HG03095 (cell line): ENCODE results near the gene ALK.

Source experiments
- ATAC-seq: cut with Tn5 transposase; IDR thresholded peaks from one replicate; pipeline ENCODE4 v1.9.1; 2021; ENCODE audit warnings: moderate library complexity; ENCODE audit not compliant: unreplicated experiment

ALK gene

DNA sequence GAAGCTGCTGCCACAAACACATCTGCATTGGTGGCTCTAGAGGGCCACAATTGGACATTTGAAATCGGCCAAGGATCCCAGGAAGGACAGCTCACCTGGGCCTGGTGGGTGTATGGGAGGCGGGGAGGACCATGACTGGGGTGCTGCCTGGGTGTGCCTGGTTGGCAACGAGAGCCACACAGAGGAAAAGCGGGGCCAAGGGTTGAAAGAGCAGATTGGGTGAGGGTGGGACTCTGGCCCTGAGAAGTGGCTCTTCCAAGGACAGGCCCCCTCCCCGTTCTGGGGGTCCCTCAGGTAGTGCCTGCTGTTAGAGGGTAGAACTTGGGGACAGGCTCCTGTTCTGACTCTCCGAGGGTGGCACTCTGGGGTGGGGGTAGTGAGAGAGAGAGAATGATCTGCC lies 703.3 kb downstream of the ALK start:
- no peak for ATAC-seq

DNA sequence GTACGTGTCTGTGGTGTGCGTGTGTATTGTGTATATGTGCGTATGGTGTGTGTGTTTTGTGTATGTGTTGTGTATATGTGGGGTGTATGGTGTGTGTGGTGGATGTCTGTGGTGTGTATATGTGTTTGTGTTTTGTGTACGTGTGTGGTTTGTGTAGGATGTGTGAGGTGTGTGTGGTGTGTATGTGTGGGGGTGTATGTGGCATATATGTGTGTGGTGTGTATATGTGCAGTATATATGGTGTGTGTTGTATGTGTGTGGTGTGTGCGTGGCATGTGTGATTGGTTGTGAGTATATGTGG lies 704.8 kb downstream of the ALK start:
- ATAC-seq, result no peak

DNA sequence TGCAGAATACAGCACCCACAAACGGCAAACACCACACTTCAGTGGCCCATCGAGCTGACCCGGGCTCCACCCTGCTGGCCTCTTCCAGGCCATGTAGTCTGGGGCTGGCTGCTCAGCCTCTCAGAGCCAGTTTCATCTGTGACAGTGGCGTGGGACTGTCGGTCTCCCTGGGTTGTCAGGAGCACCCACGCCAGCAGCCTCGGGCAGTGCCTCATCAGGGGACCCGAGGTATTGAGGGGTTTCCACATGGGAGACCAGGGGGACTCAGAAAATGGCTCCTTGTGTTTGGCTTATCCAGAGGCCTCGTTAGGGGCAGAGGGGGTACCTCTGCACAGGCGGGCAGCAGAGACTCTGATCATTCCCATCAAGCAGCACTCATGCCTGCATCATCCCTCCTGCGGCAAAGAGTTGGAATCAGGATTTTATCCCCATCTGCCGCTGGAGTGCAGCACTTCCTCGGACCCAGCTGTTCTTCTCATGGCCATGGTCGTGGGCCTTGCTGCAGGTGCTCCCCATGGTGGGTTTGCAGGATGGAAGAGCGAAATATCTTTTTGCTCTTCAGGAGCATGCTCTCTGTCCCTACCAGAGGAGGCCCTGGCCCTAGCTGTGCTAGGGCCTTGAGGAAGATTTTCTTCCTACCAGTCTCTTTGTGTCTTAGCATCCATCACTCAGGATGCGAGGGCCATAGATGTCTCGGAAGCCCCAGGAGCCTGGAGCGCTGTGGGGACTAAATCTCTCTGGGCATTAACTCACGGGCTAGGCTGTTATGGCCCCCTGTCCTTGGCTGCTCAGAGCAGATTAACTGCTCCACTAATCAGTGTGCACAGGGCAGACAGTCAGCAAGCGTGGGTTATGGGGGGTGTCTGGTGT lies 705.4 kb downstream of the ALK start:
- no peak for ATAC-seq

DNA sequence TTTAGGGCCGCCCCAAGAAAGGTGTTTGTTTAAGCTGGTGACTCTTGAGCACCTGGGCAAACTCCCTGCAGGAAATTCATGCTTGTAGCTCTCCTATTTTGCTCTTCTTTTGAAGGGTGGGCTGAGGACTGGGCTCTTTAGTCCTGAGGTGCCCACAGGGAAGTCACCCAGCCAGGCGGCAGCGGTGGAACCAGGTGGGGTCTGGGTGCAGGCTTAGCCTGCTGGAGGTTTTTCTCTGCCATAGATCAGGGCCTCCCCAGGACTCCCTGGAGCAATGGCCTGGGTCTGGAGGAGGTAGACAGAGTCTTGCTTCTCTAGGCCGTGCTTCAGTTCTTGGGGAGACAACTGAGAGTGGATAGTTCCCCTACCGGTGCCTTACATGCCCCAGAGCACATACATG lies 706.3 kb downstream of the ALK start:
- ATAC-seq, result no peak

DNA sequence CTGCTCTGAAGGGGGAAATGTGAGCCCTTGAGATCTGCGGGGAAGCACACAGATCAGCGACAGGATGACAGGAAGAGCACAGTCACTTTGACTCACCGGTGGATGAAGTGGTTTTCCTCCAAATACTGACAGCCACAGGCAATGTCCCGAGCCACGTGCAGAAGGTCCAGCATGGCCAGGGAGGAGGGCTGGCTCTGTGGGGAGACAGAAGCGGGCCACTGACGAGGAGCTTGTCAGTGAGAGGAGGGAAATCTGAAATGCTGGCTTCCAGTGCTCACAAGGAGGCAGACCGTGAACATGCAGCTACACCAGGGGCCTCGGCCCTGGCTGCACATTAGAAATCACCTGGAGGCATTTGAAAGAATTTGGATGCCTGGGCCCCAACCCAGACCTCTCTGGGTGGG lies 707.5 kb downstream of the ALK start:
- ATAC-seq, result no peak

DNA sequence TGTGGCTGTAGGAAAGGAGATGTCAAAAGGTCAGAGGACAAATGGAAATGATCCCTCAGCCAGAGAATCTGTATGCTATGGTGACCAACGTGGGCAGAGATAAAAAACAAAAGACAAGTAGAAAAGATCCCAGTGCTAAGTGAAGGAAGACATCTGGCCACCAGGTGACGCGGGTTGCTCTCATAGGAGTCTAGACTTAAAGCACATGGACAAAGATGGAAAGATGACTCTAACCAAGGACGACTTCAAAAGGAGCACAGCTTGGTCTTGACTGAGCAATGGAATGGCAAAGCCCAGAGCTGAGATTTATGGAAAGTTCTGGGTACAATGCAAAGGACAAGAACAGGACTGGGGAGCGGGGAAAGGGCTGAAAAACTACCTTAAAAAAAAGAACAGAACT lies 709.4 kb downstream of the ALK start:
- ATAC-seq, result no peak

DNA sequence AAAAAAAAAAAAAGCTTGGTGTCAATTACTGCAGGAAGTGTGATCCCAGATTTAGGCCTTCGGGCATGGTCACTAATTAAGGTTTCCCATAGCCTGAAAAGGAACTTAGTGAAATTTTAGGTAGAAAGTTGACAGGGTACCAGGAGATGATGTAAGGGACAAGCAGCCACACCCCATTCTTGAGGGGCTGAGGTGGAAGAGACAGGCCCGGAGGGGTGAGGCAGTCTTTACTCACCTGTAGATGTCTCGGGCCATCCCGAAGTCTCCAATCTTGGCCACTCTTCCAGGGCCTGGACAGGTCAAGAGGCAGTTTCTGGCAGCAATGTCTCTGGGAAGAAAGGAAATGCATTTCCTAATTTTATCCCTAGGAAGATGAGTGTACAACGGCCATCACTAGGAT lies 711.8 kb downstream of the ALK start:
- ATAC-seq, result no peak

DNA sequence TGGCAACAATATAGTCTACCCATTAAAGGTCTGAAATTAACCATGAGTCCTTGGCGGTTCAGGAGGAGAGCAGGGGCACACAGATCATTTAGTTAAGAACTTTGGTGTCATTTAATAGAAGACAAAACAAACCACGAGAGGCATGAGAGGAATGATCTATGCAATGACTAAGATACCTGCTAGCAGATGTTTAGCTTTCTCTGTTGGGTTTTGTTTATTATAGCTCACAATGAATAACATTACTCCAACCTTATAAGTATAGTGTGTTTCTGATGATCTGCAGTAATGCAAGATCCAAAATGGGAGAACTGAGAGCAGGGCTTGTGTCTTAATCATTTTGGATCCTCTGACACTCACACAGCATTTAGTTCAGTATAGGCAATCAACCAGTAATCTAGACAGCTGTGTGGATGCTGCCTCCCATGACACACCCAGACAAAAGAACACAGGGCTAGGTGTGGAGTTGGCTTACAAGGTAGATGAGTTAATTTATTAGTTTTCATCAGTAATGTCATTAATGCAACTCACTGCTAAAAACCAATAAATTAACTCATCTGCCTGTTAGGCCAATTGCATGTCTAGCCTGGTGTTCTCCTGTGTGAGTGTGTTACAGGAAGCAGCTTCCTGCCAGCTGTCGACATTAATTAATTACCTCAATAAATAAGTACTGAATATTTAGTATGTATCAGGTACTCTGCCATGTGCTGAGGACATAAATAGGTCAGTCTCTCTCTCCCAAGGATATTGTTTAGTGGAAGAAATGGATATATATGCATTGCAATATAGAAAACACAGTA lies 713.8 kb downstream of the ALK start:
- ATAC-seq, result no peak

DNA sequence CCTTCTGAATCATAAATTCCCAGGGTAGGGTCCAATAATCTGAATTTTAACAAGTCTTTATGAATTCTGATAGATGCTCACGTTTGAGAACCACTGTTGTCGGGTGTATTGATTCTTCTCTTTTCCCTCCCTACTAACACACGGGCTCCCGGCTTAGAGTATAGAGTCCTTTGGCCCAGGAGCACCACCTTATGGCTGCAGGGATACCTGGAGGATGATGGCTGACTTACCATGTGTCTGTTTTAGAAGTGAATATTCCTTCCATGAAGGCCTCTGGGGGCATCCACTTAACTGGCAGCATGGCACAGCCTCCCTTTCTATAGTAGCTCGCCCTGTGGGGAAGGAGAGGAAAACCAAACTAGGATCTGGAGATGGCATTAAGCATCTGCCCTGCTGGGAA lies 714.4 kb downstream of the ALK start:
- no peak for ATAC-seq

DNA sequence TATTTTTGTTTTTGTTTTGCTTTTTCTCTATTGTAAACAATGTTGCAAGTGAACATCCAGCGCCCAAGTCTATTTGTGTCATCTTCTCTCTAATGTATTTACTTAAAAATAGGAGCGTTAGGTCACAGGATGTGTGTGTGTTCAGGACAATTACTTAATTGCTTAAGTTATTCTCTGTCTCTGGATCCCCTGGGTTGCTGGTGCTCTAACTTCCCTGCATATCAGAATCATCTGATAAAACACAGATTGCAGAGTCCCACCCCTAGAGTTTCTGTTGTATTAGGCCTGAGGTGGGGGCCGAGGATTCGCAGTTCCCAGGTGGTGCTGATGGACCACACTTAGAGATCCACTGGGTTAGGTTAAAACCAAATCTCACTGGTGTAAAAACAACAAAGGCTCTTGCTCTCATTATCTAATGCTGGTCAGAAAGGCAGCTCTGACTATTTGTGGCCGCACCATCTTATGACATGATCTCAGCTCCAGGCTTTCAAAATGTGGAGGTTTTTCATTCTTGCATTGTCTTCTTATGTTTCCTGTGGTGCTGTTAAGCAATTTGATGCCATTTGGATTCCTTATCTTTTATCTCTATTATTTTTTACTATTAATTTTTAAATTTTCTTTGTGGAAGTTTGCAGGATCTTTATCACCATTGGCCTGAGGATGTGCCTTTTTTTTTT lies 718.4 kb downstream of the ALK start:
- ATAC-seq, result no peak

DNA sequence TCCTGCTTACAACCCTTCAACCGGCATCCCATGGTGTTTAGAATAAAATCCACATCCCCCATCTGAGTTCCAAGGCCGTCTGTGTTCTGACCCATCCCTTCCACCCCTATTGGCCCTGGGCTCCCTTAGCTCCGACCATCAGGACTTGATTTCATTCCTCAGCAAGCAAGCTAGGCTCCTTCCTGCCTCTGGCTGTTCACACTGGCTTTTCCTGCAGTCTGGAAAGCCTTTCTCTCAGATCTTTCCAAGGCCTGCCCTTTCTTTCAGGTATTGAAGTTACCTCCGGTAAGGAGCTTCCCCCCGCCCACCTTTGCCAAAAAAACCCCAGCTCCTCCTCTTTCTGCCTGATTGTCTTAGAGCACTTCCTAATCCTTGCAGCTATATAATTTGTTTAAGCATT lies 719.4 kb downstream of the ALK start:
- no peak for ATAC-seq

DNA sequence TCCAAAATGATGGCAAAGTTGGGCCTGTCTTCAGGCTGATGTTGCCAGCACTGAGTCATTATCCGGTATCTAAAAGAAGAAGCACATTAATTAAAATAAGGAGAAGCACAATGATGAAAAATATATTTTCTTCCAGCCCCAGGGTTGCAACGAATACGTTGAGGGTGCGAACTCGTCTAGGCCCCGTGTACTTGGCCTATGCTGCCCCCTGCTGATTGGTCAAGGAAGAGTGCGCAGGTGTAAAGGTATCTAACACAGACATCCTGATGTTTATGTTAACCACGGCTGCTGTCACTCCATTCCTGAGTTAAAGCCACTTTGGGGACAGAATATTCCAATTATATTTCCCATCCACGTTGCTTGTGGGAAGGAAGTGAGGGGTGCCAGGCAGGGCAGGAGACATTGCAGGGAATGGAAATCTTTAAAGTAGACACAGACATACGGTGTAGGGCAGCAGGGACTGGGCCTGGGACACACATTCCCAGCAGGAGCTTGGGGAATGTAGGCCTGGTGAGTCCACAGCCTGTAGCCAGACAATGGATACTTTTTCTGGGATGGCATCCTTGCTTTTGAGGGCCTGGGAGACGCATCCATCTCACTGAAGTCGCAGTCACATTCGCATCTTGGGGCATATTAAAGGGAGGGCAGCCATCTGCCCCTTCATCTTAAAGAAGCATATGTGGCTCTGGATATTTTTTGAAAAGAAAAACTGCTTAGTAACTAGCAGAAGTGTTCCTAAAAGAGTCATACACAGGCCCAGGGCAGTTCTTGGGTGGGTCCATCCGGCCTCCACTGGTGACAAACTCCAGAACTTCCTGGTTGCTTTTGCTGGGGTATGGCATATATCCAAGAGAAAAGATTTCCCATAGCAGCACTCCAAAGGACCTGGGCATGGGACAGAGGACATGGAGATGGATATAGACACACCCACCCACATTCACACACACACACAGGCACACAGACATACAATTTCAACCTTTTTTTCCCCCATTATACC lies 724.3 kb downstream of the ALK start:
- peak; percentile 77 for ATAC-seq

DNA sequence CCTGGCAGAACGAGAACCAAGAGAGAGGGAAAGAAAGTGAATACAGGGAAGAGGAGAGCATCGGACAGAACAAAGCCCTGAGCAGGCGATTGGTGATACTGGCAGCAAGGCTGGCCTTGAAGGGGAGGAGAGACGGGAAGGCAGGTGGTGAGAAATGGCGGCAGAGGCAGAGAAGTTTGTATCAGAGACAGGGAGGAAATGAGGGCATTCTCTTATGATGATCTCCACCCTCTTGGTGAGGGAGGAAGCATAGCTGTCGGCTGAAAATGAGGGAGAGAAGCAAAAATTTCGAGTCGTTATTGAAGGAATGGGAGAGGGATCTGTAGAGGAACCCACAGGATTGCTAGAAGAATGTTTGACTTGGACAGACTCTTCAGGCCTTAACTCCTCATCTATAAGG lies 725.6 kb downstream of the ALK start:
- ATAC-seq, result no peak

DNA sequence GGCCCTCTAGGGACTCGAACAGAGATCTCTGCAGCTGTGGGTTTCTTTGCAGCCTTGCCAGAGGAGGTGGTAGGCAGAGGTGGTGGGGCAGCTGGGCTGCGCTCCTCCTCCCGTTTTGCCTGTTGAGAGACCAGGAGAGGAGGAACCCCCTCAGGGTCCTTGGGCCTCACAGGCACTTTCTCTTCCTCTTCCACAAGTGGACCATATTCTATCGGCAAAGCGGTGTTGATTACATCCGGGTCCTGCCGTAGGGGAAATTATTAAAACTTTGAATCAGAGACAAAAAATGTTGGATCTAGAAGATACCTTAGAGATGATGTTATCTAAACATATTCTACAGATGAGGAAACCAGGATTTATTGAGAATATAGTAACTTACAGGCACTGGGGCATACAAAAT lies 727.7 kb downstream of the ALK start:
- no peak for ATAC-seq

DNA sequence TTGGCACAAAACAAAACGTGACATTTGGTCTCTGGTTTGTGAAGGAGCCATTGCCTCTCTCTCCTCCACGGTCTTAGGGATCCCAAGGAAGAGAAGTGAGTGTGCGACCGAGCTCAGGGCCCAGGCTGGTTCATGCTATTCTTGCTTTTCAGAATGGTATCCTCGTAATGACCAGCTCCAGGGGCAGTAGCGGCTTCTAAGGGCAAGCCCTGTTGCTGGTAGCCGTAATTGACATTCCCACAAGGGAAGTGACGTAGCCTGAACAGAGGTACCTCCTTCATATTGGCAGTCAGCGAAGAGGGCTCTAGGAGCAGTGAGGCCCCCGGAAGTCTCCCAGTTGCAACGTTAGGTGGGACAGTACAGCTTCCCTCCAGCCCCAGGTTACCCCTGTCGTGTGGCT lies 728.3 kb downstream of the ALK start:
- ATAC-seq, result no peak

DNA sequence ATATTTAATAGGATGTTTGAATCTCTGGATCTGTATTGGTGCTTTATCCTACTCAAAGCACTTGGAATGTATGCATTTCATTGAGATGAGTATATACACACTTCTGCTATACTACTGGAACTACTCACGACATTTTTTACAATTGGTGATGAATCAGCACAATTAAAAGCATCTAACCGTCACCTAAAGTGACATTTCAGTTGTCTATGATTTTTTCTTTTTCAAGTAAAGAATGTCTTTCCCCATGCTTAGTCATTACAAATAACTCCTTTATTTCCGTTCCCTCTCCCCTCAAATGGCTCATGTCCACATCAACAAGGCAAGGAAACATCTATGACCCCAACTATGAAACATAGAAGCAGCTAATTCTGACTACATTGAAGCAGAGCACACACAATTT lies 728.9 kb downstream of the ALK start:
- no peak for ATAC-seq

DNA sequence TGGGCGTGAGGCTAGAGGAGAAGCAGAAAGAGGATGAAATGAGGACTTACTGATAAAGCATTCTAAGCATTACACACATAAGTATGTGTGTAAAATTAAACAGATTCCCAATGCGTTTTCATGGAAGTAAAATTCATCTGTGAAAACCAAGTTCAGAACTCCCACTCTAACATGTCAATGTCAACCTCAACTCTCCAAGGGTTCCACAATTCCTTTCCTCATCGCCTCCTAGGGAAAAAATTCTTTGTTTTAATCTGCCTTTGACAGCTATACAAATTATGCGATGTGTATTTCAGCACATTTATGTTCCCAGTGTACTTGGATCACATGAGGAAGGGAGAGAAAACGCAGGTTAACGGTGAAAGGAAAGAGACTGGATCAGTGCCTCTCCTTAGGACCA lies 729.6 kb downstream of the ALK start:
- no peak for ATAC-seq

DNA sequence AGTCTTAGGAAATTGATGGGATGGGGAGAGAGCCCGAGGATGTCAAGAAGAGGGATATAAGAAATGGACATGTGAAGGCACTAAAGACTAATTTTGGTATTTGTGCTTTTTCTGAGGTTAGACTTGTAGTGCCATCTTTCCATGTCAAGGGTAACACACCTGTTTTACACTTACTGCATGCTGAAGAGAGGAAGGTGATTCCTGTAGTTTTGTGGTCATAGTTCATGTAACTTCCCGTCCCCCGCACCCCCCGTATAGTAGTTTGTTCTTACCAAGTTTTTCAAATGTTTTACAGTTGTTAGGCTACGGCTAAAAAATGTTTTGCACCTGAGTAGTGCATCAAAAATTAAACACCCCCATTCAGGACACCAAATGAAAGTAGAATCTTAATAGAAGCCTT lies 732.3 kb downstream of the ALK start:
- ATAC-seq, result peak; percentile 57

DNA sequence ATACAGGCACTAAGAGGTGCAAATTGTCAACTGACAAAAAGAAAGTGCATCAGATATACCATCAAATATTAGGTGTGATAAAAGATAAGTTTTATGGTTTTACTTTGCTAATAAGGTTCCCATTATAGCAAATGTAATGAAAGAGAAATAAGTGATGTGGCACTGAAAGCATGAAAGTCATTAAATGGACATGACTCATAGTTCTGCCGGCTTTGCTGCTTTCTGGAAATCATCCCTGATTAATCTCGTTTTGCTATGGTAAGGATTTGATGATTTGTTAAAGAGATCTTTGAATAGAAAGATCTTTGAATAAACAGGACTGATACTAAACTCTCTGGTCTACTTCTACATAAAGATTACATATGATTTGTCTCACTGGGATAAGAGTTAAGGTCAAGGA lies 733.5 kb downstream of the ALK start:
- no peak for ATAC-seq

DNA sequence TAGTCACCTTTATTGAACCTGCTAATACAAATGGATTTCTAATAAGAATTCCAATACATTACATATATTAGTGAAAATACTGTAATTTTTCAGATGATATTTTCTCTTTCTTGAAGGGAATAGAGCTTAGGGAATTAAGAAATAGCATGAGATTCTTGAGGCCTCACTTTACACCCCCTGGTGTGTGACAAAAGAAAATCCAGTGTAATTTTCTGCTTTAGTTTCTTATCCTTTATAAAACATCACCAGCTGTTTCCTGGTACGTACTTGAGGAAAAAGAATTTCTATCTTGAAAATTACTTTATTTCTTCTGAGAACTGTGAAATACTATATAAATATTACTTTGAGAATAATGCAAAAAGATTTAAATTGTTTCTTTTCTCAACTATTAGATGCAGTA lies 734.6 kb downstream of the ALK start:
- ATAC-seq, result no peak

DNA sequence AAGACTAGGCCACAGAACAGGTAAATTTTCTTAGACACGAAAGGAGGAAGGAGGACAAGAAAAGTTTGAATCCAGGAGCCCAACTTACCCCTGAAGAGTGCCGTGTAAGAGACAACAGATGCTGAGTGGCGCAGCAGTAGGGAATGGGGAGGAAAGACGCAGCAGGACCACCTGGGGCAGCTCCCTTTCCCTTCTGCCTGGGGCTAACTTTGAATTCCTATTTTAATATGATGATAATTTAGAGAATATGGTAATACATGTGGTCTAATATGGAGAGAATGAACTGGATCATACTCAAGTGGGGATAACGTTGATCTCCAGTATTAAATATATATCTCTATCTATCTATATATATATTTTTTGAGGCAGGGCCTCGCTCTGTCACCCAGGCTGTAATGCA lies 736.9 kb downstream of the ALK start:
- ATAC-seq, result no peak
